Stimulated activated CD8-positive, alpha-beta memory T cell treated with anti-CD3 and anti-CD28 coated beads, Interleukin-12 subunit alpha, Interleukin-12 subunit beta, amount 100 ng/mL, for 24 hours (primary cell): ENCODE data around the gene PRICKLE1.

Source experiments
- DNase-seq: peaks from one replicate; pipeline ENCODE4 v3.0.0-alpha.2; 2020; ENCODE audit errors: extremely low read depth

PRICKLE1 gene

DNA sequence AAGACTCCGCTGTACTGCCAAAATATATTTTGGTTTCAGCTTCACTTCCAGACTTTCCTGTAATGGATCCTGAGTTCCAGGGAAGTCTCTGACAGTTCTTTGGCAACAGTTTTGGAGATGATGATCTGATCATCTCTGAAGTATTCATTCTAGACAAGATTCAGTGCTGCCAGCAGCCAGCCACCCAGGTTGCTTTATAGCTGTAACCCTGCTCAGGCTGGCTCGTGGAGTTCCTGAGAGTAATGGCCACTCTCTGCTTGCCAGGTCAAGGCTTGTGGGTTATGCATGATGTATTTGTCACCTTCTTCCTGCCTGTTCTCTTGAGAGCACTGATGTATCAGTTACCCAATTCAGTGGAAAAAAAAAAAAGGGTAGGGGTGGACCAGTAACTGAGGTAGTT is 139.3 kb downstream of the PRICKLE1 start:
- no peak for DNase-seq

DNA sequence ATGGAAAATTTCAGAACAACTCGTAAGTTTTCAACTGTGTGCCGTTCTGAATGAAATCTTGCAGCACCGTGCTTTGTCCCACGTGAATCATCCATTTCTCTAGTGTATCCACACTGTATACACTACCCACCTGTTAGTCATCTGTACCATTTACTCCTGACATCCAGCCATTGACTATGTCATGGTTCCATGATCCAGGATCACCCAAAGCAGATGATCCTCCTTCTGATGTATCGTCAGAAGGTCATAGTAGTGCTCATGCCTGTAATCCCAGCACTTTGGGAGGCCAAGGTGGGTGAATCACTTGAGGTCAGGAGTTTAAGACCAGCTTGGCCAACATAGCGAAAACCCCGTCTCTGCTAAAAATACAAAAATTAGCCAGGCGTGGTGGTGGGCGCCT is 140.7 kb downstream of the PRICKLE1 start:
- DNase-seq = no peak

DNA sequence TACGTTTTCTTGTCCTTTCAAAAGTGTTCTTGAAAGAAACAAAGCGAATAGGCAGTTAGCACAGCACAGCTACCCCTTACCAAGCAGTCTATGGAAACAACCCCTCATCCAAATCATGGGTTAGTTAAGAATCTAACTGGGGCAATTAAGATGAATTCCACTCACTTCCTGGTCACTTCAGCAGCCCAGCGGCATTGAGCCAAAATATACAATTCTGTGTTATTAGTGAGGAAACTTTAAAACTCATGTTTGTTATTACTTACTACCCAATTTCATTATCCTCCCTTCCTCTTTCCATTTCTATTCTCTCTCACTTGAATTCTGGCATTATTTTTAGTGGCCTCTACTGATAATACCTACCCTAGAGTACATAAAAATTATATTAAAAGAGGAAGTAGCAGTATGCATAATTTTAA is 142.2 kb downstream of the PRICKLE1 start:
- no peak for DNase-seq

DNA sequence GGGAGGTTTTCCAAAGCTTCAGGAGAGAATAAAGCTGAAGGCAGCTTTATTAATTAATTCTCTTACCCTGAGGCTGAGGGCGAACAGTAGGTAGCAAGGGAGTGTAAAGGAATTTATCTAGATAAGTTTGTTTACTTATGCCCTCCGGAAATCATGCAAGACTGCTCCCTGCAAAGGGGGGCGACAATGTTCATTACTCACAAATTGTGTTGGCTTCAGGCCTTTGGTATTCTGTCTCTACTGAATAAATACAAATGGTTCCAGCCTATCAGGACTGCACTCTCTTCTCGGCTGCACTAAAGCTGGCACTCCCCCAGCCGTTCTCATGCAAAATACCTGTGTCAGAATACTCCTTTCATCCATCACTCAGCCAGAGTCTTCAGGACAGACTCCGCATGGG is 142.8 kb downstream of the PRICKLE1 start:
- DNase-seq = no peak

DNA sequence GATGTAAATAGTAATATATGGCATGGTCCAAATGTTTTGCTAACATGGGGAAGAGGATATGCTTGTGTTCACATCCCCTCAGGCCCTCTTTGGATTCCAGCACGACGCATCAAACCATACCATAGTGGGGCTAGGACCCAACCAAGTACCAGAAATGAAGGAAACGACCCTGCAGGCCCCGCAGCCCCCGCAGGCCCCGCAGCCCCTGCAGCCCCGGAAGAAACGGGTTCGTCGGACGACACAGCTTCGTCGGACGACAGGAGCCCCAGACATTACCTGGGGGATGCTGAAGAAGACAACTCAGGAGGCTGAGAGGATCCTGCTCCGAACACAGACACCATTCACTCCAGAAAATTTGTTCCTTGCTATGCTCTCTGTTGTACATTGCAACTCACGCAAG is 143.7 kb downstream of the PRICKLE1 start:
- no peak for DNase-seq

DNA sequence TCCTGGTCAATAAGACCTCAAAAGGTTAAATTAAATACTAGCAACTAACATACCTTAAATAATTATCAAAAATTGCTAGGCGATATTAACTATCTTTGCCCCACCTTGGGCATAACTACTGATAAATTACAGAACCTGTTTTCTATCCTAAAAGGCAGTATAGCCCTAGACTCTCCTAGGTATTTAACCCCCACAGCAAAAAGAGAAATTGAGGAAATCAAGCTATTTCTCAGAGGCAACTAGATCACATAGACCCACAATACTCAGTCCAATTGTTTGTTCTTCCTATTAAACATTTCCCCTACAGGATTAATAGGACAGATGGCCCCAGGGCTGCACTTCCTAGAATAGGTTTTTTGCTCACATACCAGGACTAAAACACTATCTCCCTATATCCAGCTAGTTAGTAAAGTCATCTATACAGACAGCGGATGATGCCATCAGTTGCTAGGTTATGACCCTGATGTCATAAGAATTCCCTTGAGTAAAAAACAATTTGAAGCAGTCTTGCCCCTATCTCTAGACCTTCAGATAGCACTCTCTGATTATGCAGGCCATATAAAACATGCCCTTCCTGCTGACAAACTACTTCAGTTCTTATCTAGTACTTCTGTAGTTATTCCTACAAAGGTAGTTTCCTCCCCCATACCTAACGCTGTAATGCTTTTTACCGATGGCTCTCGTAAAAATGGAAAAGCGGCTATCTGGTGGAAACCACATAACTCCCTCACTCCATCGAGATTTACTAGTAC is 145.2 kb downstream of the PRICKLE1 start:
- DNase-seq = no peak

DNA sequence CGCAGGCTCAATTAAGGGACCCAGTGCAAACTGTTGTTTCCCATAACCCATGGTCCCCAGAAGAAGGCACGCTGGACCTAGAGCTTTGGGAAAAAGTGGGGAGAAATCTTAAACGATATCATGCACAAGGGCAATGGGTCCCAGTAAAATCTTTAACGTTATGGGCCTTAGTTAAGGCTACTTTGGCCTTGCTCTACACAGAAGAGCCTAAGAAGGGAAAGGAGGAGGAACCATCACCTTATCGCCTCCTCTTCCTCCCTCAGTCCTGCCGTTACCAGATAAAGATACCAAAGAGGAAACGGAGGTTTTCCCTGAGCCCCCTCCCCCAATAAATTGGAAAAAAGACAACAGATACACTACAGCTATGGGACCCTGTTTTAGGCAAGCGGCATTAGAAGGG is 146.7 kb downstream of the PRICKLE1 start:
- no peak for DNase-seq

DNA sequence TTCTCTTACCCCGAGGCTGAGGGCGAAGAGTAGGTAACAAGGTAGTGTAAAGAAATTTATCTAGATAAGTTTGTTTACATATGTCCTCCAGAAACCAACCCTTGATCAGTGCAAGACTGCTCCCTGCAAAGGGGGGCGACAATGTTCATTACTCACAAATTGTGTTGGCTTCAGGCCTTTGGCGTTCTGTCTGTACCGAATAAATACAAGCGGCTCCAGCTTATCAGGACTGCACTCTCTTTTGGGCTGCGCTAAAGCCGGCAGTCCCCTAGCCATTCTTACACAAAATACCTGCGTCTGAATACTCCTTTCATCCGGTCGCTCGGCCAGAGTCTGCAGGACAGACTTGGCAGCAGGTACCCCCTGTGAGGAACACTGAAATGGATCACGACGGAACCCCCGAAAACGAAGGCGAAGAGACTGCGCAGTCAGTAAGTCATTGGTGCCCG is 147.2 kb downstream of the PRICKLE1 start:
- DNase-seq = no peak

DNA sequence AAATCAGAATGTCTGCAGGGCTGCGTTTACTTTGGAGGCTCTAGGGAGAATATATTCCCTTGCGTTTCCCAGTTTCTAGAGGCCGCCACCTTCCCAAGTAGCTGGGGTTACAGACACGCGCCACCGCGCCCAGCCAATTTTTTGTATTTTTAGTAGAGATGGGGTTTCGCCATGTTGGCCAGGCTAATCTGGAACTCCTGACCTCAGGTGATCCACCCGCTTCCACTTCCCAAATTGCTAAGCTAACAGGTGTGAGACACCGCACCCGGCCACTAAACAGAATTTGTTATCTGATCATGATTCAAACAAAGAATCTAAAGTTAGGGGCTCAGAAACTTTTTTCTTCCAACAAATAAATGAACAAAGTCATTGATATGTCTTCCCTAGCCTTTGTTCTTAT is 148.9 kb downstream of the PRICKLE1 start:
- no peak for DNase-seq

DNA sequence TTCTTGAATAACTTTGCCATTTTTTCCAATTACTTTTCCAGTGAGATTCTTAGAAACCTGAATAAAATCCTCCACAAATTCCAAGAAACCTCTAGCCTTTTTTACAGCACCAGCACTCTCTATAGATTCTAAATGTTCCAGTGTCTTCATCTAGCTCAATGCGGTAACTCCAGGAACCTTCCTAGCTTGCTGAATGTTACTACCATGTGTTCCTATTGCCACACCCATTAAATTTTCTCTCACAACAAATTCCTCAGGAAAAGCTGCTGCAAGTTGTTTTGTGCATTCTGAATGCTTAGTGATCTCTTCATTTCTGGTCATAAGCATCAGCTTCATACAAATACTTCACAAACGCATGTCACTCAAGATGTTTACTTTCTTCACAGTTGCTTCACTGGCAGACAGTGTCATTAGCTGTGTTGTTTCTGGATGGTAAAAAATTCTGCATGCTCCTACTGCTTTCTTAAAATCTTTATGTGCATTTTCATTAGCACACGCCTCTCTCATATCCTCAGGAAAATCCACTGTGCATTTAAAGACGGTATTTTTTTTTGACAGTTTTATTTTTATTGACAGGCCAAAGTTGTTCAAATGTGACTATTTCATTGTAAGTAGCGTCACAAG is 156.9 kb downstream of the PRICKLE1 start:
- DNase-seq = no peak

DNA sequence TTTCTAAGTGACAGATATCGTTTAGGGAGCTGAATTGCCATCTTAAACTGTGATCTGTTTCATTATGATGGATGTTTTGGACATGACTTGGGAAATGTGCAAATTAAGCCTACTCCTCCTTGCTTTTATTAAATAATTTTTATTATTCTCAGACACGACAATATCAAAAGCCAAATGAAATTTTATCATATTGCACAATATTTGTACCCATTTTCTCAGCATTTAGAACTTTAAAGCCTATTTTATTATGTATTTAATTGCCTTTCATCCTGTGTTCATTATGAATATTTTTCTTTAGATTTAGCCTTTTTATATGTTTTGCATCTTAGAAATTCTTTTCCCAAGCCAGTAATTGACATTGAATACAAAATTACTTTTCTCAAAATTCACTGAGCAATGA is 160.7 kb downstream of the PRICKLE1 start:
- no peak for DNase-seq

DNA sequence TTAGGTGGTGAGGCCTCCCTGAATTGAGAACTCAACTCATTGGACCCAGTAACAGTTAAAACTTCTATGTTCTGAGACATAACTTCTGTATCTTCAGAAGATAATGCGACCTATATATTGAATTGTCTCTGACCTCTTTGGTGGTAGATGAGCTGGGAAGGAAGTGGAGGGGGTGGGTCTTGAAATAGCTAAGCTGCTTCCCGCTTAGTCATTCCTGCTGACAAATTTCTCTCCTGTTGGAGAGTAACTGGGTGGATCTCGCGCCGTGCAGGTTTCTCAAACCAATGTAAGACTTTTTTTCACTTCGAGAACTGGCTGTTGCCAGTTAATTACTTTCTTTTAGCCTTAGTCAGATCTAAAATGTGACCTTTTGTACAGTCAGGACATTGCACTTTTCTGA is 162.8 kb downstream of the PRICKLE1 start:
- DNase-seq = no peak

DNA sequence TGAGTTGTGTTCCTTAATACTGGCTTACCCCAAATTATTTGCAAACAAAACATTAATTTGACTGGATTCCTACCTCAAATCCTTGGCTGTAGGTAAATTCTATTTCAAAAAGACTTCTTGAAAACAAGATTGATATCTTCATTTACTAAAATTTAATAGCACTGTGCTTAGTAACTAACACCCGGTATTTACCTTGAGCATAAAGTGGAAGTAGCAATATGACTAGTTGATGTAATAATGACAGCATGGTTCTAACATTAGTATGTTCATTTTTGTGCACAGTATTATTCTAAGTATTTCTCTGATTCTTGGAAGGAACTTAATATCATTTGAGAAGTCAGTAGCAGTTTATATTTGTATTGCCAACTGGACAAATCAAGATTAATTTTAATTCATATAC is 166.8 kb downstream of the PRICKLE1 start:
- no peak for DNase-seq

DNA sequence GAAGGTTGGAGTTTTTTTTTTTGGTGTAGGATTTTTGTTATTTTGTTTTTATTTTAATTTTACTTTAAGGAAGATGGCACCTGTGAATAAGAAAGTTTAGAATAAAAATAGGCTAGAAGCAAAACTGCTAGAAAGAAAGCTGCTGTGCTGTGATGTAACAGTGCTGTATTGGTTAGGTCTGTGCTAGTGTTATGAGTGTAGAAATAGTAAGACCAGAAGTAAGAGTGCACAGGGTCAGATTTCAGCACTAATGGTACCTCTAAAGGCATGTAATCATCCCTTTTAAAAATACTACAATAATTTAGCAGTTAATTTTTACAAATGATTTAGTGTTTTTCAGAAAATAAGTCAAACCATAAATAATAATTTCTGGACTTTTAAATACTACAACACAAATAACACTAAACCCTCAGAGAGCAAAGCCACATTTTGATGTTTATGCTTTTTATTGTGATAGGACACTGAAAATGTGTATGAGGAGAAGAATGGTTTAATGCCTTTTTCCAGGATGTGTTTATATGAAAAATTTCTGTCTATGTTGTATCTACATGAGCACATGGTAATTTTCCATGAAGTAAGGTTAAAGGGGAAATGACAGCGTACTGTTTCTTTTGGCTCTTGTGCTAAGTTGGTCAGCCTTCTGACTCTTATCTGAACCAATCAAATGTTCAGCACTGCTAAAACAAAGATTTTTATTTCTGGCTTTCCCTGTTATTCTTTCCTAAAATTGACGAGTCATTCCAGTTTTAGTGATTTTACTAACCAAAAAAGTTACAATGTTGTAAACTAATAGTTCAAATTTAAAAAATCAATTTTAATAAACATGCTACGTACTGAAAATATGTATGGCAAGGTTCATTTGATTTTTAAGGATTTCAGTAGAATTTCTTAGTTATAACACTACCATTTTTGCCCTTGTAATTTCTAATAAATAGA is 167.4 kb downstream of the PRICKLE1 start:
- DNase-seq = no peak

DNA sequence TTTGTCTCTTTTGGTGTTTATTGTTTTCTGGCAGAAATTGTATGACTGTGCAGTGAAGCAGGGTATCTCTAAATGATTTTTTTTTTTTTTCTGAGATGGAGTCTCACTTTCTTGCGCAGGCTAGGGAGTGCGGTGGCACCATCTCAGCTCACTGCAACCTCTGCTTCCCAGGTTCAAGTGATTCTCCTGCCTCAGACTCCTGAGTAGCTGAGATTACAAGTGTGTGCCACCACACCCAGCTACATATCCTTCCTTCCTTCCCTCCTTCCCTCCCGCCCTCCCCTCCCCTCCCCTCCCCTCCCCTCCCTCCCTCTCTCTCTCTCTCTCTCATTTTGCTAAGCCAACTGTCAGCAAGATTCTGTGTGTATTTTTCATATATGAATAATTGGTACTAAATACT is 169.2 kb downstream of the PRICKLE1 start:
- no peak for DNase-seq

DNA sequence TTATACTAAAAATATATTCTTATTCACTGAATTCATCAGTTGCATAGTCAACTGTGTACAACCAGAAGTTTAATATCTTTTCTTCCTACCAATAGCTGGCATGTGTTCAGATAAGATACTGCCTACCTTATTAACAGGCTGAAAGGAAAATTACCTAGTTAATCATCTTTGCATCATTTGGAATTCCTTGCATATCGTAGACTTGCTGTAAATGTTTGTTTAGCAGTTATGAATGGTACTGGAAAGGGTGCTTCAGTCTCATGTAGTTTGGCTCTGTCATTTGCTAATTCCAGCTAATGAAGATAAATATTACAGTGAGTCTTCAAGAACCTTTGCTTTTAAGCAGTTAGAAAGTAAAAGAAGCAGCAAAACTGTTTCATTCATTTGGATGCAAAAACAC is 179.2 kb downstream of the PRICKLE1 start:
- no peak for DNase-seq

DNA sequence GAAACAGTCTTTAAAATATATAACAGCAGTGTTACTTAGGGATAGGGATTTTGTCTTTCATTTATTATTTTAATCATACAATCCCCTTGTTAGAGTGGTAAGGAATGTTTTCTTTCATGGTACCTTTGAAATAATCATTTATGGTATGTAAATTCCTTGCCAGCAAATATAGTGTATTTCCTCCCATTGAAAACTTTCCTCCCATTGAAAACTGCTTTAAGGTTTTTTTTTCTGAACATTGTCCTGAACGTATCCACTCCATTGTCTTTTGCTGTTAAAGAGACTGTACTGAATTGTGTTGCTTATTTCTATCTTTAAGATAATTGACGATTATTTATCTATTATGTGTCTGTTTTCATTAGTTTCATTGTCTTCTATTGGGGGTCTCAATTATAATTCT is 180.1 kb downstream of the PRICKLE1 start:
- DNase-seq = no peak

DNA sequence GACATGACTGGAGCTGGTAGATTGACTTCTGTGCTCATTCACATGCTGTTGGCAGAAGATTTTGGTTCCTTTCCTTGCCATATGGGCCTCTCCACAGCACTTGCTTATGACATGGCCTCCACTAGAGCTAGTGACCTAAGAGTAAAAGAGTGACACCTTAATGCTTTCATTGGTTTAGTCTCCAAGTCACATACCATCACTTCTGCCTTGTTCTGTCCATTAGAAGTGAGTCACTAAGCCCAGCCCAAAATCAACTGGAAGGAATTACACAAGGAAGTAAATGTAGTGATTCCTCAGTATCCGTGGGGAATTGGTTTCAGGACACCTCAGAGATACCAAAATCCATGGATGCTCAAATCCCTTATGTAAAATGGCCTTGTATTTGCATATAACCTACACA is 182.2 kb downstream of the PRICKLE1 start:
- DNase-seq = no peak
